Measurements from ENCODE around the gene SIGLEC12. TPM values are rescaled to one million over a fixed set of nuclear protein-coding genes. Genes with fewer than 3 reads are reported as not detected.

SIGLEC12 gene
- total and polyA plus RNA-seq, 2 donors (not counting 1 experiment from before 2014, with no cell fraction given) = 0.24 TPM; not detected in 1

DNA sequence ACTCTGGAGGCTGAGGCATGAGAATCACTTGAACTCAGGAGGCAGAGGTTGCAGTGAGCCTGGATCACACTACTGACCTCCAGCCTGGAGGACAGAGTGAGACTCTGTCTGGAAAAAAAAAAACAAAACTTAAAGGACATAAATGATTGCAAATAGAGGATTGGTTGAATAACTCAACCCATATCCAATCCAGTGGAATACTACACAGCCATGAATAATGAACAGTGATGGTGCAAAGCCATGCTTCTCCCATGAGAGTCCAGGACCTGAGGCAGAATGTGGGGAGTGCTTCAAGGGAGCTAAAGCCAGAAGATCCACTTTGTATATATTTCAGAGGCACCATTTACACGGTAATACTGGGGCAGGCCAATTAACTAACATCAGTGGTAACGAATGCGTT lies 25.4 kb downstream of the SIGLEC12 start:
- TF ChIP-seq EZH2 (IDR thresholded peaks at IDR 0.05; ENCODE audit: borderline replicate concordance, insufficient read depth, low read depth, low read length, poor library complexity, severe bottlenecking) = no peak
- TF ChIP-seq, protein P1, sequence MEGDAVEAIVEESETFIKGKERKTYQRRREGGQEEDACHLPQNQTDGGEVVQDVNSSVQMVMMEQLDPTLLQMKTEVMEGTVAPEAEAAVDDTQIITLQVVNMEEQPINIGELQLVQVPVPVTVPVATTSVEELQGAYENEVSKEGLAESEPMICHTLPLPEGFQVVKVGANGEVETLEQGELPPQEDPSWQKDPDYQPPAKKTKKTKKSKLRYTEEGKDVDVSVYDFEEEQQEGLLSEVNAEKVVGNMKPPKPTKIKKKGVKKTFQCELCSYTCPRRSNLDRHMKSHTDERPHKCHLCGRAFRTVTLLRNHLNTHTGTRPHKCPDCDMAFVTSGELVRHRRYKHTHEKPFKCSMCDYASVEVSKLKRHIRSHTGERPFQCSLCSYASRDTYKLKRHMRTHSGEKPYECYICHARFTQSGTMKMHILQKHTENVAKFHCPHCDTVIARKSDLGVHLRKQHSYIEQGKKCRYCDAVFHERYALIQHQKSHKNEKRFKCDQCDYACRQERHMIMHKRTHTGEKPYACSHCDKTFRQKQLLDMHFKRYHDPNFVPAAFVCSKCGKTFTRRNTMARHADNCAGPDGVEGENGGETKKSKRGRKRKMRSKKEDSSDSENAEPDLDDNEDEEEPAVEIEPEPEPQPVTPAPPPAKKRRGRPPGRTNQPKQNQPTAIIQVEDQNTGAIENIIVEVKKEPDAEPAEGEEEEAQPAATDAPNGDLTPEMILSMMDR (IDR thresholded peaks at IDR 0.05) = no peak
- Histone ChIP-seq H3K9me3 (ENCODE audit: control extremely low read depth in 1 of 3, control insufficient read depth in 2 of 3, insufficient read depth in 1 of 3, low read length in 2 of 3) (peaks cover 0 to 9% (median 0%) of the 10 kb centered on the region in 3 donors), H3K79me2 (ENCODE audit: control insufficient read depth, insufficient read depth, low read length) (no peaks in the 10 kb centered on the region), H3K4me2 (replicated peaks; ENCODE audit: low read depth, low read length, poor library complexity, severe bottlenecking) (no peak overlapping the region), H3K4me1 (ENCODE audit: control insufficient read depth in 2 of 2, insufficient read depth in 2 of 2, low read length in 2 of 2) (peaks cover 4 to 5% of the 10 kb centered on the region in 2 donors), H2AFZ (ENCODE audit: insufficient read depth, low read depth, low read length, poor library complexity, severe bottlenecking) (no peak overlapping the region), H3K27ac (ENCODE audit: low read length in 2 of 2) (no peak overlapping the region), H3K9ac (ENCODE audit: low read length) (no peak overlapping the region), H3K4me3 (ENCODE audit: control extremely low read depth in 1 of 5, extremely low read depth in 1 of 5, insufficient read depth in 1 of 5, low read depth in 2 of 5, low read length in 4 of 5) (no peak overlapping the region), H3K36me3 (replicated peaks in 1 of 2; ENCODE audit: control extremely low read depth in 1 of 2, control insufficient read depth in 1 of 2, extremely low read depth in 1 of 2, insufficient read depth in 2 of 2, low read length in 1 of 2) (no peaks in the 10 kb centered on the region), H3K27me3 (replicated peaks in 1 of 4; ENCODE audit: control extremely low read depth in 1 of 4, control insufficient read depth in 3 of 4, insufficient read depth in 4 of 4, low read length in 3 of 4) (peaks cover 0 to 14% (median 1%) of the 10 kb centered on the region in 4 experiments), H4K20me1 (ENCODE audit: control insufficient read depth, insufficient read depth, low read length, poor library complexity, severe bottlenecking) (no peaks in the 10 kb centered on the region)
- Mint-ChIP-seq H3K4me3 (no peak overlapping the region), H3K27me3 (peaks cover 29% of the 10 kb centered on the region), H3K27ac (no peak overlapping the region), H3K9me3 (ENCODE audit: insufficient read depth) (no peaks in the 10 kb centered on the region), H3K4me1 (peaks cover 4% of the 10 kb centered on the region)
- DNase-seq (no peak), ATAC-seq (ENCODE audit: low read depth) (no peak)
- no CpG with 5 or more reads among the region's 3 CpGs for WGBS (ENCODE audit: insufficient coverage)
- CTCF ChIA-PET = interaction anchor here (0.7 to 19.1 kb wide), 2 partner anchors 153 to 182 kb away, joined by 3 to 681 read pairs; no protein-coding TSS in a partner anchor
- POLR2A ChIA-PET = no interaction called here
- intact Hi-C loops (cut with micrococcal nuclease) = no loop called here

DNA sequence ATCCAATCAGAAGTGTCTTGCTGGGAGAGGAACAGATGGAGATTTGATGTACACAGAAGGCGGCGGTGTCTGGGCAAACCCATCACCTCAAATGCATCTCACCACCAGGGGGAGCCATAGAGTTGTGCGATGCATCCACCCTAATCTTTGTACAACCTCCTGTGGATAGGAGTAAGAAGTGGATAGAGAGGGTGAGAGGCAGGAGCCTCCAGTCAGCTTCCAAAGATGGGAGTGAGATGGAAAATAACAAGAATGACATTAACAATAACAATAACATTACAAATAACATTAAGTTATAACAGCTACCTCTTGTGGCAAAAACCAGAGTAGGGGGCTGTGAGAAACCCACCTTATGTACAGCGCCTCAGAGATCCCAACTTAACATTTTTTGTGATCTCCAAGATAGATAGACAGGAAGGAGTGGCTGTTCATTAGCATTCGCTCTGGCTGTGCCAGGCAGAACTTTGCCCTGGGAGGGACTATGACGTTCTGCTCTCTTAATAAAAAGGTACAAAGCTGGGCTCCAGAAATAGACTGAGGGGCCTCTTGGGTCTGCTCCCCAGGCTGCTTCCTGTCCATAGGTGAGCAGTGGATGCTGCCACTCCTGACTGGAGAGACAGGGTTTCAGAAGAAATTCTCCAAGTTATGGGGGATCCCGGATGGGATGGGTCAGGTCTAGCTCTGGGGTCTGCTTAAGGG lies 28.4 kb downstream of the SIGLEC12 start:
- Histone ChIP-seq H3K4me3 (ENCODE audit: control extremely low read depth in 1 of 5, extremely low read depth in 1 of 5, insufficient read depth in 1 of 5, low read depth in 2 of 5, low read length in 4 of 5) (no peak overlapping the region), H4K20me1 (ENCODE audit: control insufficient read depth, insufficient read depth, low read length, poor library complexity, severe bottlenecking) (no peaks in the 10 kb centered on the region), H3K79me2 (ENCODE audit: control insufficient read depth, insufficient read depth, low read length) (no peaks in the 10 kb centered on the region), H3K9me3 (ENCODE audit: control extremely low read depth in 1 of 3, control insufficient read depth in 2 of 3, insufficient read depth in 1 of 3, low read length in 2 of 3) (peaks cover 0 to 6% (median 0%) of the 10 kb centered on the region in 3 donors), H3K4me1 (ENCODE audit: control insufficient read depth in 2 of 2, insufficient read depth in 2 of 2, low read length in 2 of 2) (peaks cover 4 to 5% of the 10 kb centered on the region in 2 donors), H3K27me3 (replicated peaks in 1 of 4; ENCODE audit: control extremely low read depth in 1 of 4, control insufficient read depth in 3 of 4, insufficient read depth in 4 of 4, low read length in 3 of 4) (peaks cover 0 to 16% (median 1%) of the 10 kb centered on the region in 4 experiments), H3K27ac (ENCODE audit: low read length in 2 of 2) (no peak overlapping the region), H3K9ac (ENCODE audit: low read length) (no peak overlapping the region), H3K4me2 (replicated peaks; ENCODE audit: low read depth, low read length, poor library complexity, severe bottlenecking) (no peak overlapping the region), H2AFZ (ENCODE audit: insufficient read depth, low read depth, low read length, poor library complexity, severe bottlenecking) (no peak overlapping the region), H3K36me3 (replicated peaks in 1 of 2; ENCODE audit: control extremely low read depth in 1 of 2, control insufficient read depth in 1 of 2, extremely low read depth in 1 of 2, insufficient read depth in 2 of 2, low read length in 1 of 2) (no peaks in the 10 kb centered on the region)
- no peak for TF ChIP-seq EZH2 (IDR thresholded peaks at IDR 0.05; ENCODE audit: borderline replicate concordance, insufficient read depth, low read depth, low read length, poor library complexity, severe bottlenecking)
- TF ChIP-seq, protein P1 (IDR thresholded peaks at IDR 0.05) = peak; percentile 98
- Mint-ChIP-seq H3K4me3 (no peak overlapping the region), H3K9me3 (ENCODE audit: insufficient read depth) (no peaks in the 10 kb centered on the region), H3K4me1 (peaks cover 4% of the 10 kb centered on the region), H3K27ac (no peak overlapping the region), H3K27me3 (peaks cover 25% of the 10 kb centered on the region)
- 41% methylated on average over 3 of the region's 7 CpGs for WGBS (ENCODE audit: insufficient coverage)
- ChIA-PET POLR2A (no interaction called here), CTCF (interaction anchor here (0.6 to 19.1 kb wide), 59 partner anchors 8 to 308 kb away, joined by 3 to 681 read pairs (median 4); partner anchors contain the start of genes FPR1, SIGLEC10 and SIGLEC6)
- intact Hi-C loops (cut with micrococcal nuclease) = loop anchor here (1.0 to 5.0 kb wide), 7 partner anchors 42 to 305 kb away; partner anchors contain the start of gene ZNF175
- ATAC-seq (ENCODE audit: low read depth) (peak; percentile 66), DNase-seq (peak; percentile 86)
